Ishikawa (cell line): ENCODE results near the gene APOC3.

Experiments
- CEBPB ChIP-seq: IDR thresholded peaks from 2 replicates; pipeline ENCODE4 v1.6.1; 2012
- CREB1 ChIP-seq: IDR thresholded peaks from 2 replicates; pipeline ENCODE4 v1.6.1; 2012; ENCODE audit warnings: low read depth
- EGR1 ChIP-seq: IDR thresholded peaks from 2 replicates; pipeline ENCODE4 v1.6.1; 2012
- EP300 ChIP-seq: IDR thresholded peaks from 2 replicates; pipeline ENCODE4 v1.6.1; 2012; ENCODE audit warnings: borderline replicate concordance
- FOXM1 ChIP-seq: IDR thresholded peaks from 2 replicates; pipeline ENCODE4 v1.6.1; 2012; ENCODE audit warnings: low read depth, borderline replicate concordance
- MAX ChIP-seq: IDR thresholded peaks from 2 replicates; pipeline ENCODE4 v1.6.1; 2012
- NFIC ChIP-seq: IDR thresholded peaks from 2 replicates; pipeline ENCODE4 v1.6.1; 2012
- RAD21 ChIP-seq: IDR thresholded peaks from 2 replicates; pipeline ENCODE4 v1.6.1; 2012; ENCODE audit warnings: low read depth
- REST ChIP-seq: IDR thresholded peaks from 2 replicates; pipeline ENCODE4 v1.6.1; 2012; ENCODE audit warnings: low read depth, mild to moderate bottlenecking
- TAF1 ChIP-seq: IDR thresholded peaks from 2 replicates; pipeline ENCODE4 v1.6.1; 2012; ENCODE audit warnings: low read depth, mild to moderate bottlenecking
- TCF12 ChIP-seq: IDR thresholded peaks from 2 replicates; pipeline ENCODE4 v1.6.1; 2012; ENCODE audit warnings: low read depth
- TEAD4 ChIP-seq: IDR thresholded peaks from 2 replicates; pipeline ENCODE4 v1.6.1; 2012
- USF1 ChIP-seq: IDR thresholded peaks from 2 replicates; pipeline ENCODE4 v1.6.1; 2012
- YY1 ChIP-seq: IDR thresholded peaks from 2 replicates; pipeline ENCODE4 v1.6.1; 2012; ENCODE audit warnings: low read depth
- ZBTB7A ChIP-seq: IDR thresholded peaks from 2 replicates; pipeline ENCODE4 v1.6.1; 2012; ENCODE audit warnings: low read depth

APOC3 gene

GRCh38 chr11:116867619-116868018, 37.9 kb downstream of the APOC3 start:
- no peak for TF ChIP-seq EP300
- no peak for TF ChIP-seq USF1
- TF ChIP-seq TEAD4: no peak
- no peak for TF ChIP-seq NFIC
- no peak for TF ChIP-seq REST
- no peak for TF ChIP-seq TAF1

- TF ChIP-seq YY1 (no peak), TAF1 (no peak), CEBPB (no peak)
Observed at GRCh38 chr11:116868066-116868465, 38.4 kb downstream of the APOC3 start.

GRCh38 chr11:116869610-116870009, 39.9 kb downstream of the APOC3 start:
- TF ChIP-seq EP300: no peak
- TF ChIP-seq MAX: no peak
- no peak for TF ChIP-seq REST
- no peak for TF ChIP-seq CEBPB
- no peak for TF ChIP-seq TCF12

GRCh38 chr11:116870054-116870453, 40.3 kb downstream of the APOC3 start:
- TF ChIP-seq MAX: no peak
- TF ChIP-seq FOXM1: no peak
- TF ChIP-seq NFIC: no peak
- no peak for TF ChIP-seq TEAD4
- no peak for TF ChIP-seq REST
- TF ChIP-seq EP300: no peak
- no peak for TF ChIP-seq USF1
- no peak for TF ChIP-seq TAF1
- TF ChIP-seq EGR1: no peak
- no peak for TF ChIP-seq CREB1
- no peak for TF ChIP-seq RAD21
- TF ChIP-seq TCF12: no peak
- TF ChIP-seq YY1: no peak
- no peak for TF ChIP-seq ZBTB7A
- TF ChIP-seq CEBPB: no peak

GRCh38 chr11:116871248-116871647, 41.5 kb downstream of the APOC3 start:
- no peak for TF ChIP-seq NFIC
- TF ChIP-seq FOXM1: no peak
- no peak for TF ChIP-seq CREB1
- no peak for TF ChIP-seq REST
- no peak for TF ChIP-seq TEAD4
- no peak for TF ChIP-seq YY1
